NCI-H446 treated with DMSO at 0.1 percent for 48 hours (cell line): ENCODE measurements around the gene SLAMF7.
"Not testable (repeated sequence)": the region's sequence is repeated elsewhere in the genome, so short reads cannot be mapped to it uniquely, and the experiment has no call there.

ENCODE experiments used
- DNase-seq: peaks from one replicate; lab custom pipeline; 2025; lab: John Stamatoyannopoulos, UW

The SLAMF7 gene, protein sequence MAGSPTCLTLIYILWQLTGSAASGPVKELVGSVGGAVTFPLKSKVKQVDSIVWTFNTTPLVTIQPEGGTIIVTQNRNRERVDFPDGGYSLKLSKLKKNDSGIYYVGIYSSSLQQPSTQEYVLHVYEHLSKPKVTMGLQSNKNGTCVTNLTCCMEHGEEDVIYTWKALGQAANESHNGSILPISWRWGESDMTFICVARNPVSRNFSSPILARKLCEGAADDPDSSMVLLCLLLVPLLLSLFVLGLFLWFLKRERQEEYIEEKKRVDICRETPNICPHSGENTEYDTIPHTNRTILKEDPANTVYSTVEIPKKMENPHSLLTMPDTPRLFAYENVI

DNA sequence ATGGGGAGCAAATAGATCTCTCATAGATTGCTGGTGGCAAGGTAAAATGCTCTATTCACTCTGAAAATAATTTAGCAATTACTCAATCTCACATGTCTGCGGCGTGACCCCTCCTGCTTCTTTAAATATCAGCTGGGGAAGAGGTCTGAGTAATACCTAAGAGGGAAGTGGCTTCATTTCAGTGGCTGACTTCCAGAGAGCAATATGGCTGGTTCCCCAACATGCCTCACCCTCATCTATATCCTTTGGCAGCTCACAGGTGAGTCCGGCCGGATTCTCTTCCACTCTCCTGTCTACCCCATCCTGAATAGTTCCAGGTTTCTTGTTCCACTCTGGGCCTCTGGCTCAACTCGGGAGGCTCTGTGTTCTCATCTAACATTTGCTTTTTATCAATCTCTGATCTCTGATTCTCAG, at the start of gene SLAMF7:
Gene SLAMF7, plus strand, starts transcription at position 150 of the 414 bp plus-strand sequence. Its CDS starts 55 bp downstream, at position 205.
- DNase-seq = no peak

DNA sequence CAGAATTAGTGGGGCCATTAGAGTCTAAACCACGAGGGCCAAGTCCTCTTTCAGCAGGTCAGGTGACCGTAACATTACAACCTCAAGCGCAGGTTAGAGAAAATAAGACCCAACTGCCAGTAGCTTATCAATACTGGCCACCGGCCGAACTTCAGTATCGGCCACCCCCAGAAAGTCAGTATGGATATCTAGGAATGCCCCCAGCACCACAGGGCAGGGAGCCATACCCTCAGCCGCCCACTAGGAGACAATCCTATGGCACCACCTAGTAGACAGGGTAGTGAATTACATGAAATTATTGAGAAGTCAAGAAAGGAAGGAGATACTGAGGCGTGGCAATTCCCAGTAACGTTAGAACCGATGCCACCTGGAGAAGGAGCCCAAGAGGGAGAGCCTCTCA, 46.7 kb upstream of the SLAMF7 start:
- not testable (repeated sequence) for DNase-seq

DNA sequence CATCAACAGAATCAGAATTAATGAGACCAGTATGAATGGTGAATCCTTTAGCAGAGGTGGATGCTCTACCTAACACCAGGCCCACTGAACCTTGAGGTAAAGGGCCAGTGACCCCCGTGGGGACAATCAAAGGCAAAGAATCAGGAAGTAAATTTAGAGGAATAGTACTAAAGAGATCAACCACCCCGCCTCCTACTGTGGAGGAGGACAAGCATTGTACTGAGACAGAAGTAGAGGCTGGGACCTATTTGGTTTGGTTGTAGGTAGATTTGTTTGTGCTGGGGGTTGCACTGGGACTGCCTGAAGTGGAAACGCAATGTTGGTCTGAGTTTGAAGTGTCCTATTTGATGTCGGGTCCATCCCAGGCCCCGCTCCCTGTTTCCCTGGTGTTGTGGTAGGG, 36.9 kb upstream of the SLAMF7 start:
- no peak for DNase-seq

DNA sequence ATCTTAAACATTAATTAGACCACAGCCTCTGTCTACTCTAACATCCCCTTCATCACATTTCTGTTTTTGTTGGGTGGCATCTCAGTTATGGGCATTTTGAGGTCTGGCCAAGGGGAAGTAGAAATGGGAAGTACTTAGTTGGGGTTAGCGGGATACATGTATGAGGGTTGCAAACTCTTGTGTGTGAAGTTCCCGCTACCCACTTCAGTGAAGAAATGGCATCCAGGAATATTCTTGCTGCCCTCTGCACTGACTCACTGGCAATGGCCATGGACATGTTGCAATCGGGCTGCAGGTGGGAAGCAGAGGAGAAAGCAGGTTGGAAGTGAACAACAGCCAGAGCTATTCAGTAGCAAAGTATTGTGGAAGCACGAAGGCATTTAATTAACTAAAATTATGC, 34.8 kb upstream of the SLAMF7 start:
- DNase-seq = no peak

DNA sequence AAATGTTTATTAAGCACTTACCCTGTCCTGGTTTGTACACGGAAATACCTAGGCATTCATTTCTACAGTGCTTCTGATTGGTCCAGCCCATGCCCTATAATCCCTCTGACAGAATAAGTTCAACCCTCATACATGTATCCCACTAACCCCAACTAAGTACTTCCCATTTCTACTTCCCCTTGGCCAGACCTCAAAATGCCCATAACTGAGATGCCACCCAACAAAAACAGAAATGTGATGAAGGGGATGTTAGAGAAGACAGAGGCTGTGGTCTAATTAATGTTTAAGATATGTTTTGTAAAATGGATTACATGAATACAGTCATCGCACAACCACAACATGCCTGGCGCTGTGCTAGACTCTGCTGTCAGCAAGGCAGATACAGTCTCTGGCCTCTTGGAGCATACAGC, 33.8 kb upstream of the SLAMF7 start:
- not testable (repeated sequence) for DNase-seq

- no peak for DNase-seq
Observed at GRCh38 chr1:160705742-160706141, 33.3 kb upstream of the SLAMF7 start.

GRCh38 chr1:160706526-160707235, 32.4 kb upstream of the SLAMF7 start:
- no peak for DNase-seq

- no peak for DNase-seq
Observed at GRCh38 chr1:160707236-160708064, 31.6 kb upstream of the SLAMF7 start.

- no peak for DNase-seq
Observed at GRCh38 chr1:160708118-160708517, 30.9 kb upstream of the SLAMF7 start.

- no peak for DNase-seq
Observed at GRCh38 chr1:160708801-160709200, 30.2 kb upstream of the SLAMF7 start.

DNA sequence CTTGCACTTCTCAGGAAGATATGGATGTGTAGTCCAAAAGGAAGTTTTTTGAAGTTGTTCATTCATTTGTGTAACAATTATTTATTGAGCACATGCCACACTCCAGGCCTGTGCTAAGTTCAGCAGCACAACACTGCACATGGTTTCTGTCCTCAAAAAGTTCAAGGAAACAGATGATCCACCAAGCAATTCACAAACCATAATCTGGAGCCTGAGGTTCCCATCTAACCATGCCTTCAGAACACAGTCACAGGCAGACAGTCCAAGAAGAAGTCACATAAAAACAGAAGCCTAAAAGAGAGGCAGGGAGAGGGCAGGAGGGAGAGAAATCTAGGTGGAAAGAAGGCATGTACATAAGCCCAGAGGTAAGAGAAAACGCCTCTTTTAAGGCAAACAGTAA, 29.3 kb upstream of the SLAMF7 start:
- no peak for DNase-seq

DNA sequence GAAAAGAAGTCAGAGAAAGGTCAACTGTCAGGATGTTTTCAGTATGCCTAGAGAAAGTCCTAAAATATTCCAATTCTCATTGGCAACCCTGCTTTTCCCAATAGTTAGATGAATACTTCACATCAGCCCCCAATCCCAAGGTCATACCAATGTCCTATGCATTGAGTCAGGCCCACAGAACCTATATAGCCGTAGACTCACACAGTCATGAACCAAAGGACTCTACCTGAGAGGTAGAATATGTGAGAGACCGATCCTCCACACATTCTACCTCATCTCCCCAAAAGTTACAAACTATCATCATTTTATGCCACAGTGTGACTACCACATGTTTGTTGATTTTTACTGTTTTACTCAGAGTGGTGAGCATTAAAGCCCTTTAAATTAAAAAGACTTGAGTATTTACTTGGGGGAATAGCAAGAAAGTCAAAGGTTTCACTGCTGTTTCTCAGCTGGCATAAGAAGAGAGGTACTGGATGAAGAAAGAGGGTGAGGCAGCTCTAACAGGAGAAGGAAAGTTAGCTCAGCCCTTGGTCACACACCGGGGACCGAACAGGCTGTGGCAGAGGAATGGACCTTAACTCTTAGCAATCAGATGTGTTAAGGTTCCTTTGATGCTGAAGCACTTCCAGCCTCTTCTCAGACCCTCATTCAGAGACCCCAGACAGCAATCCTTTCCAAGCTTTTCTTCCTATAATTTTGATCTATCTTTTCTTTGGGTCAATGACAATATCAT, 28.4 kb upstream of the SLAMF7 start:
- DNase-seq = no peak

- DNase-seq = no peak
Observed at GRCh38 chr1:160711276-160711601, 27.8 kb upstream of the SLAMF7 start.

DNA sequence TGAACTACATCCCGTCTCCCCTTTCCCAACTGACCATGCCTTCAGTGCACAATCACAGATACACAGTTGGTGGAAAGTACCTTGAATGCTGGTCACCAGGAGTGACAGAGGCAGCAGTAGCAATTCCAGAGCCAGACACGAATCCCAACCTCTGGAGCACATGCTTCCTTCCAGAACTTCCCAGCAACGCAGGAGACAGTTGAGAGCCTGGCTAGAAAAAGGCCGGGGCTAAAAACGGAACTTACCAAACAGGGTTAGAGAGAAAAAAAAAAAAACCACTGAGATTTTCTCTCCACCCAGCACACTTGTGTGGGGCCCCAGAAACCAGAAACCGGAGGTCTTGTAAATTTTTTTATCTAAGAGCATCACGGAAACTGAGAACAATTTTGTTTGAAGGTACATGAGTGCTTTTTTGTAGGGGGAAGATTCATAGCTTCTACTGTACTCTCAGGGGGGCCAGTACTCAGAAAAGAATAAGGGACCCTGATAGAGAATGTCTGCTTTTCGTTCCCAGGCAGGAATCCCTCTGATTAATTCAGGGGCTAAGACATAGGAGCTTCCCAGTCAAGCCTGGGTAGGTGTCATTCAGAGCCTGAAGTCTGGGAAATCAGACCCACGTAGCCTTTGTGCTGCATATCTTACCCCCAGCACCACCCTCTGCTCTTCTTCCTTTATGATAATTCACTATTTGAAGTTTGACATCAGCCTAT, 27.3 kb upstream of the SLAMF7 start, which contains the start of gene CD48:
Gene CD48, minus strand, starts transcription at position 221 of the 710 bp plus-strand sequence. Its CDS starts 59 bp downstream, at position 162.
- no peak for DNase-seq

DNA sequence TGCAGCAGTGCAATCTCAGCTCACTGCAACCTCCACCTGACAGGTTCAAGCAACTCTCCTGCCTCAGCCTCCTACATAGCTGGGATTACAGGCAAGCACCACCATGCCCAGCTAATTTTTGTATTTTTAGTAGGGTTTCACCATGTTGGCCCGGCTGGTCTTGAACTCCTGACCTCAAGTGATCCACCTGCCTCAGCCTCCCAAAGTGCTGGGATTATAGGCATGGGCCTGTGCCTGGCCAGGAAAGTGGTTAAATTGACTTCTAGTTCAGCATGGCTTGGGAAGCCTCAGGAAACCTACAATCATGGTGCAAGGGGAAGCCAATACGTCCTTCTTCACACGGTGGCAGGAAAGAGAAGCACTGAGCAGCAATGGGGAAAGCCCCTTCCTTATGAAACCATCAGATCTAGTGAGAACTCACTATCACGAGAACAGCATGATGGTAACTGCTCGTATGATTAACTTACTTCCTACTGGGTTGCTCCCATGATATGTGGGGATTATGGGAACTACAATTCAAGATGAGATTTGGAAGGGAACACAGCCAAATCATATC, 26.4 kb upstream of the SLAMF7 start:
- not testable (repeated sequence) for DNase-seq

DNA sequence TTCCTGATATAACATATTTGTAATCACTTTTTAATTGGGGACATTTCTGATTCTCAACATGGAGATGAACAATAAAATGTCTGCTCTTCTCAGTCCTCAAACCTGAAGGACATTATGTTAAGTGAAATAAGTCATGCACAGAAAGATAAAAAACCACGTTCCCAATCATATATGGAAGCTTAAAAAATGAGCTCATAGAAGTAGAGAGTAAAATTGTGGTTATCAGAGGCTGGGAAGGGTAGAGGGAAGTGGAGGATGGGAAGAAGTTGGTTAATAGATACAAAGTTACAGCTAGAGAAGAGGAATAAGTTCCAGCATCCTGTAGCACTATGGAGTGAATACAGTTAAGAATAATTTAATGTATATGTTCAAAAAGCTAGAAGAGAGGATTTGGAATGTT, 25.9 kb upstream of the SLAMF7 start:
- DNase-seq = no peak

- DNase-seq = not testable (repeated sequence)
Observed at GRCh38 chr1:160714034-160714648, 24.9 kb upstream of the SLAMF7 start.

DNA sequence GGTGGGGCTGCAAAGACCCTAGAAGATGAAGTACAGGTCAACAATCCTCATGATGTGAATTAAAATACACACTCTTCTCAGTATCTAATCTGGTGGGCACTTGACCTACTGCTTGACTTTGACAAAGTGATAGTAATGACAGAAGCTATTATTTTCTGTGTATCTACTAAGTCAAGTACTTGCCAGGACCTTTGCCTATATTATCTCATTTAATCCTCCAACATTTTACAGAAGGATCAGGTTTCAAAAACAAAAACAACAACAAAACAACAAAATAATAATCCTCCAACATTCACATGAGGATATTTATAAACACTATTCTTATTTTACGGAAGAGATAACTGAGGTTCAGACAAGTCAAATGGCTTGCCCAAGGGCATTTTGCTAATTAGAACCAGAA, 23.0 kb upstream of the SLAMF7 start:
- DNase-seq = no peak

DNA sequence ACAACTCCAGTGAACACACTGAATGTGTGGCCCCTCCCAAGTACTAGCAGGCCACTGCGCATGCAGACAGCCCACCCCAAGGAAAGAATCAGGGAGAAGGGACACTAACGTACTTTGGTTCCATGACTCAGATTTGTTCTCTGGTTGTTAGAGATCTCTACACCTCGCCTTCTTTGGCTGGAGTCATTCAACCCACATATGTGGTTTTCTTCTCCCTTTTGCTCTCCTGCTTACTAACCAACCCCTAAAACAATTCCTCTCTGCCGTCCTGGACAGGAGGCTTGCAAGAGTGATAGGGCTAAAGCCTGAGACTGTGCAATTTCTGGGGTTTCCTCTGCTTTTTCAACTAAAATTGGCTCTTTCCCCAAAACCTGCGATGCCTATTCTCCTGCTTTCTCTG, 21.7 kb upstream of the SLAMF7 start:
- no peak for DNase-seq

- no peak for DNase-seq
Observed at GRCh38 chr1:160718210-160718609, 20.8 kb upstream of the SLAMF7 start.
